IgD-negative memory B cell (primary cell): ENCODE measurements around the gene FCRL6. TPM values are rescaled to one million over a fixed set of nuclear protein-coding genes. Genes with fewer than 3 reads are reported as not detected.

Source experiments
- H3K27ac Mint-ChIP-seq, 3 donors: one replicate each; pipeline ENCODE4 v1.8.0; 2020 to 2022; ENCODE audit warnings: mild to moderate bottlenecking in 3 of 3, mixed read lengths in 3 of 3, moderate library complexity in 1 of 3
- H3K27me3 Mint-ChIP-seq: one replicate; pipeline ENCODE4 v1.8.0; 2021; ENCODE audit warnings: mixed read lengths
- H3K36me3 Mint-ChIP-seq: one replicate; pipeline ENCODE4 v1.8.0; 2020; ENCODE audit warnings: mild to moderate bottlenecking, mixed read lengths
- H3K4me1 Mint-ChIP-seq, 3 donors: one replicate each; pipeline ENCODE4 v1.8.0; 2020 to 2022; ENCODE audit warnings: mixed read lengths in 3 of 3, mild to moderate bottlenecking in 1 of 3
- H3K4me3 Mint-ChIP-seq, 4 donors: one replicate each; pipeline ENCODE4 v1.8.0; 2020 to 2022; ENCODE audit warnings: mild to moderate bottlenecking in 4 of 4, mixed read lengths in 4 of 4, moderate library complexity in 3 of 4
- H3K9me3 Mint-ChIP-seq, 3 donors: one replicate each; pipeline ENCODE4 v1.8.0; 2020 to 2021; ENCODE audit warnings: mixed read lengths in 3 of 3, mild to moderate bottlenecking in 1 of 3
- polyA plus RNA-seq: library from polyadenylated mRNA; unstranded; fragments of 300-500 nt; fragmentation: Illumina TruSeq; gene quantifications from one replicate; pipeline ENCODE4 v1.2.3, GENCODE V29; 2021

Gene FCRL6
- polyA plus RNA-seq: 2.1 TPM

DNA sequence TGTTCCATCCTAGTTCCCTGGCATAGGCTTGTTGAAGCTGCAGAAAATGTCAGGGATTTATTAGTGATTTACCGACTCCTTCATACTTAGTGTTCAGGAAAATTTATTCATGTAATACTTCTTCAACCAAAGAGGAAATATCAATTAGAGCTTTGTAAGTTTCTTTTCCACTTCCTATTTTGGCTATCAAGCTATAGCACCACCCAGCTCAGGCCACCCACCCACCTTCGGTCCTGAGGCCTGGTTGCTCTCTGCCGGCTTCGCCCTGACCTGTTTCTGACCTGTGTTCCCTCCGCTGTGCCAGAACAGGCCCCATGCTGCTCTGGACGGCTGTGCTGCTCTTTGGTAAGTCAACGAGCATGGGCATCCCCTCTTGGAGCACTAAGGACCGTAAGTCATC is at the start of gene FCRL6:
Gene FCRL6, plus strand, starts transcription at position 250 of the 400 bp plus-strand sequence. Its CDS starts 65 bp downstream, at position 315.
- Mint-ChIP-seq H3K27me3 (peaks cover 32% of the 10 kb centered on the region), H3K27ac (no peak within 1 kb of the TSS), H3K9me3 (no peaks in the 10 kb centered on the region), H3K4me1 (peaks cover 0 to 9% (median 4%) of the 10 kb centered on the region in 3 donors), H3K4me3 (peak within 1 kb of the TSS in 1 of 4 donors; percentile 2), H3K36me3 (no peaks in the 10 kb centered on the region)

DNA sequence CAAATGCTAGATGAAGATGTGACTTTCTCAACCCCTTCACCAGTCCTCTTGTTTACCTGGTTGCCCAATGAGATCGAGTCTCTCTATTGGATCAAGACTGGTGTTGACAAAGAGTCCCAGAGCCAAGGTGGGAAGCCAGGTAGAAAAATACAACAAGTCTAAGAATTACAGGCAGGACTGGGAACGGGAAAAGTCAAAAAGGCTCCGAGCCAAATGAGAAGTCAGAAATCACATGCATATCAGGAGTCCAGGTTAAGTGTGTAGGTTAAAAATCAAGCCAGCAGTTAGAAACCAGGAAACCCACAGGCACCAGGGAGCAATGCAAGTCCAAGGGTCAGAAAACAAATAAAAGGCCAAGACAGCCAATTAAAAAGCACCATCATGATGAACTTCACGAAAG is 48.8 kb upstream of the FCRL6 start:
- Mint-ChIP-seq H3K4me1 (no peaks in the 10 kb centered on the region), H3K27ac (no peak overlapping the region), H3K36me3 (no peaks in the 10 kb centered on the region), H3K27me3 (peaks cover 2% of the 10 kb centered on the region), H3K4me3 (no peak overlapping the region), H3K9me3 (peaks cover 0 to 2% (median 0%) of the 10 kb centered on the region in 3 donors)

DNA sequence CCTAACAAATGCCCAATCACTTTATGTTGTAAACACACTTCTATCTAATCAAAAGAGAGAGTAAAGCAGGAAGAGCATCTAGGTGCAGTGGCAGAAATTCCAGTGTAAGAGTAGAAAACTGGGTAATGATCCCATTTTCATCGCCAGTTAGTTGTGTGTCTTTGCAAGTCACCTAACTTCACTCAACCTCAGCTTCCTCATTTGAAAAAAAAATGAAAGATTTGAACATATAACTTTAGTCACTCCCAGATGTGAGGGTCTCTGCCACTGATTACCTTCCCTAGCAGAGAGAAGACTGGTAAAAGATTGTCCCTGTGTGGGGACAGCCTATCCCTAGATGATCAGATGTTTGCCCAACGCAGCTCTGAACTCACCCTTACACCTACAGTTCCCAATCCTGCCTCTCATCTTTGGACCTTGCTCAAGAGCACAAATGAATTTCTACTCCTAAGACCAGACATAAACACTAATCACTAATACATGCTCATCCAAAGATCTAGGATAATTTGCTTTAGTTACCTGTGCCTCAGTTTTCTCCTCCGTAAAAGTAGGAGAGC is 46.6 kb upstream of the FCRL6 start:
- H3K36me3 Mint-ChIP-seq: no peaks in the 10 kb centered on the region
- no peaks in the 10 kb centered on the region for H3K4me1 Mint-ChIP-seq
- no peak overlapping the region for H3K4me3 Mint-ChIP-seq
- peaks cover 2% of the 10 kb centered on the region for H3K27me3 Mint-ChIP-seq
- peaks cover 0 to 2% (median 0%) of the 10 kb centered on the region in 3 donors for H3K9me3 Mint-ChIP-seq
- H3K27ac Mint-ChIP-seq: no peak overlapping the region

- H3K27me3 Mint-ChIP-seq: peaks cover 2% of the 10 kb centered on the region
- H3K4me1 Mint-ChIP-seq: no peaks in the 10 kb centered on the region
- no peaks in the 10 kb centered on the region for H3K36me3 Mint-ChIP-seq
- peaks cover 0 to 2% (median 0%) of the 10 kb centered on the region in 3 donors for H3K9me3 Mint-ChIP-seq
- no peak overlapping the region for H3K4me3 Mint-ChIP-seq
- no peak overlapping the region for H3K27ac Mint-ChIP-seq
Measured at GRCh38 chr1:159756397-159756796, 45.8 kb upstream of the FCRL6 start.

- Mint-ChIP-seq H3K36me3 (no peaks in the 10 kb centered on the region), H3K9me3 (peaks cover 0 to 1% (median 0%) of the 10 kb centered on the region in 3 donors), H3K4me1 (no peaks in the 10 kb centered on the region), H3K27ac (no peak overlapping the region), H3K27me3 (peaks cover 6% of the 10 kb centered on the region), H3K4me3 (no peak overlapping the region)
Measured at GRCh38 chr1:159763686-159764085, 38.5 kb upstream of the FCRL6 start.

DNA sequence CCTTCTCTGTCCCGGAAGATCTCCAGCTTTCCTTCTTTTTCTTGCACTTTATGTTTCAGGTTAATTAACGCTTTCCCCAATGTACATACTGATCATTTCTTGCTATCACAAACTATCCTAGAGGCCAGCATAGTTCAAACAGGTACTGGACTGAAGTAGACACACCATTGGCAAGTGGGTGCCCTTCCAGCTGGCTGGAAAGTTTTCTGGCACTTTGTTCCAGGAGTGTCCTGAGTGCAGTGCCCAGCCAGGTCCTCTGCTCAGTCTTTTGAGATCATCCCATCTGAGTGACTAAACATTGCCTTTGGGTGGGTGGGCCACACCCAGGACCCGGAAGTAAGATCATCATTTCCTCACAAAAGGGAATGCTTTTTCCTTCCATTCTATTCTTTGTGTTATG is 36.4 kb upstream of the FCRL6 start:
- peaks cover 0 to 1% (median 0%) of the 10 kb centered on the region in 3 donors for H3K9me3 Mint-ChIP-seq
- H3K27me3 Mint-ChIP-seq: peaks cover 10% of the 10 kb centered on the region
- H3K4me1 Mint-ChIP-seq: no peaks in the 10 kb centered on the region
- H3K36me3 Mint-ChIP-seq: no peaks in the 10 kb centered on the region
- no peak overlapping the region for H3K4me3 Mint-ChIP-seq
- no peak overlapping the region for H3K27ac Mint-ChIP-seq

- Mint-ChIP-seq H3K4me3 (no peak overlapping the region), H3K27ac (no peak overlapping the region), H3K27me3 (peaks cover 9% of the 10 kb centered on the region), H3K4me1 (no peaks in the 10 kb centered on the region), H3K36me3 (no peaks in the 10 kb centered on the region), H3K9me3 (no peaks in the 10 kb centered on the region)
Measured at GRCh38 chr1:159771127-159771895, 30.8 kb upstream of the FCRL6 start.

GRCh38 chr1:159774465-159774864 is 27.7 kb upstream of the FCRL6 start:
- Mint-ChIP-seq H3K4me1 (peaks cover 0 to 3% (median 0%) of the 10 kb centered on the region in 3 donors), H3K27me3 (peaks cover 3% of the 10 kb centered on the region), H3K36me3 (peaks cover 2% of the 10 kb centered on the region), H3K4me3 (no peak overlapping the region), H3K9me3 (no peaks in the 10 kb centered on the region), H3K27ac (no peak overlapping the region)

DNA sequence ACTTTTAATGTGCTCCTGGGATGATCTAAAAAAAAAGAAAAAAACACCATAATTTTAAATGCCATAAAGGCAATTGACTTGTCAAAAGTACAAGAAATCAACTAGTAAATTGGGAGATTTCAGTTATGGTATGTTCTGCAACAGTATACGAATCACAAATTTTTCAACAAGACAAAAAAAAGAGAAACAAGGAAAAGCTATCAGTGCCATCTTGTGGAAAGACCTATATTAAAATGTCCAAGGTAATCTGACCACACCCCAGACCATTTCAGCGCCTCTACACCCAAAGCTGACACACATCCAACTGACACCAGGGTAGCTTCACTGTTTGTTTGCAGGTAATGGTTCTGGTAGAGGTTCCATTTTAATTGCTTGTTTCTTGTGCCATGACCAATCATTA is 26.4 kb upstream of the FCRL6 start:
- Mint-ChIP-seq H3K4me1 (peaks cover 5 to 8% (median 8%) of the 10 kb centered on the region in 3 donors), H3K27ac (no peak overlapping the region), H3K36me3 (peaks cover 2% of the 10 kb centered on the region), H3K9me3 (no peaks in the 10 kb centered on the region), H3K27me3 (peaks cover 3% of the 10 kb centered on the region), H3K4me3 (no peak overlapping the region)

GRCh38 chr1:159778266-159778665 is 23.9 kb upstream of the FCRL6 start:
- Mint-ChIP-seq H3K27ac (no peak overlapping the region), H3K36me3 (peaks cover 2% of the 10 kb centered on the region), H3K27me3 (peaks cover 1% of the 10 kb centered on the region), H3K9me3 (no peaks in the 10 kb centered on the region), H3K4me3 (peak overlapping the region in 2 of 4 donors; percentile 23 to 64), H3K4me1 (peaks cover 9 to 10% (median 10%) of the 10 kb centered on the region in 3 donors)

DNA sequence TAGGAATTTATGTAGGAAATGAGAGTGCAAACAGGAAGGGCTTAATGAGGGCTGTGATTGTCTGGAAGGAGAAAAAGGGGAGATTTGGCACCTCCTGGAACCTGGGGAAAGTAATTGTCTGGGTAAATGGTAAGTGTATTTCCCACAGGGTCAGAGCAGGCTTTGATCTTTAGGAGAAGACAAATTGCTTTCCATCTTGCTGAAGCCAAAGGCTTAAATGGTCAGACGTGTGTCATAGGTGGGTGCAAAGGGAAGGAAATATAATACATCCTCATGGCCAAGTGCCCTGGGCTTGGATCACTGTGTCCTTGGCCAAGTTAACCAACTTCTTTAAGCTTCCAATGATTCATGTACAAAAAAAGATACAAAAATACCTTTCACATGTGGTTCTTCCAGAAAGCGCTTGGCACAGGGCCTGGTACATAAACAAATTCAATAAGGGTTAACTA is 22.7 kb upstream of the FCRL6 start:
- no peak overlapping the region for H3K27ac Mint-ChIP-seq

GRCh38 chr1:159780583-159781582 is 21.3 kb upstream of the FCRL6 start, which contains the start of gene DUSP23:
Gene DUSP23, plus strand, starts transcription at chr1:159780962. Its CDS starts 139 bp downstream, at chr1:159781101.
- Mint-ChIP-seq H3K9me3 (no peaks in the 10 kb centered on the region), H3K4me3 (peak within 1 kb of the TSS; percentile 86 to 94 (median 92)), H3K4me1 (peaks cover 9 to 10% (median 10%) of the 10 kb centered on the region in 3 donors), H3K27me3 (no peaks in the 10 kb centered on the region), H3K27ac (peak within 1 kb of the TSS; percentile 44 to 63 (median 61)), H3K36me3 (peaks cover 2% of the 10 kb centered on the region)

More for the DNA sequence above, 22.7 kb upstream of the FCRL6 start:
- H3K4me3 Mint-ChIP-seq: peak overlapping the region in 2 of 4 donors; percentile 64 to 74
- H3K27me3 Mint-ChIP-seq: peaks cover 1% of the 10 kb centered on the region
- H3K36me3 Mint-ChIP-seq: peaks cover 2% of the 10 kb centered on the region
- peaks cover 9 to 10% (median 10%) of the 10 kb centered on the region in 3 donors for H3K4me1 Mint-ChIP-seq
- H3K9me3 Mint-ChIP-seq: no peaks in the 10 kb centered on the region

GRCh38 chr1:159781992-159782391 is 20.2 kb upstream of the FCRL6 start:
- no peaks in the 10 kb centered on the region for H3K27me3 Mint-ChIP-seq
- peaks cover 2% of the 10 kb centered on the region for H3K36me3 Mint-ChIP-seq
- H3K27ac Mint-ChIP-seq: peak overlapping the region in 1 of 3 donors; percentile 61
- H3K4me1 Mint-ChIP-seq: peaks cover 9 to 10% (median 10%) of the 10 kb centered on the region in 3 donors
- H3K4me3 Mint-ChIP-seq: peak overlapping the region in 3 of 4 donors; percentile 80 to 94 (median 86)
- no peaks in the 10 kb centered on the region for H3K9me3 Mint-ChIP-seq

DNA sequence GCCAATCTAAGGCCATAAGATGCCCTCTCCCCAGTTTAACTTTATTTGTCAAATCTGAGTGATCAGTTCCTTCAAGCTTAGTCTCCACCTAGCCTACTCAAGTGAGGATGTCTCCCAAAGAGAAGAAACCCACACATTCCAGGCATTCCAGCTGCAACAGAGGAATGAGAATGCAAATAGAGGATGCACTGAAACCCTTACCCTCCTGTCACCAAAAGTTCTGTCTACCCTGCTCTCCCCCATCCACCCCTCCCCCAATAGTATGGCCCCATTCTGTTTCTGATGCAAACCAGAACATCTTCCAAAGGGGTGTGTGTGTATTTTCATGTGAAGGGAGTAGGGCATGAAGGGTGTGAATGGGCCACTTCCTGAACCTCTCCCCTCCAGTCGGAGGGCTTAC is 18.4 kb upstream of the FCRL6 start:
- Mint-ChIP-seq H3K27me3 (no peaks in the 10 kb centered on the region), H3K4me3 (peak overlapping the region in 1 of 4 donors; percentile 80), H3K4me1 (peaks cover 9 to 11% (median 10%) of the 10 kb centered on the region in 3 donors), H3K36me3 (no peaks in the 10 kb centered on the region), H3K27ac (no peak overlapping the region), H3K9me3 (no peaks in the 10 kb centered on the region)
